Progenitor cell of endocrine pancreas (in vitro differentiated cells): Measurements from ENCODE around the gene GFOD2. TPM values are rescaled to one million over a fixed set of nuclear protein-coding genes. Genes with fewer than 3 reads are reported as not detected.

ENCODE experiments used
- DNase-seq: peaks from one replicate; pipeline ENCODE4 v3.0.0; 2021; ENCODE audit warnings: low spot score; ENCODE audit not compliant: unreplicated experiment
- H3K27ac Mint-ChIP-seq: 2 replicates; pipeline ENCODE4 v1.8.0; 2021; ENCODE audit warnings: mild to moderate bottlenecking, moderate library complexity, mixed read lengths
- H3K27me3 Mint-ChIP-seq: 2 replicates; pipeline ENCODE4 v1.8.0; 2021; ENCODE audit warnings: mixed read lengths
- H3K36me3 Mint-ChIP-seq: 2 replicates; pipeline ENCODE4 v1.8.0; 2022; ENCODE audit warnings: mixed read lengths; ENCODE audit not compliant: insufficient read depth
- H3K4me1 Mint-ChIP-seq: 2 replicates; pipeline ENCODE4 v1.8.0; 2021; ENCODE audit warnings: low read depth, mixed read lengths
- H3K4me3 Mint-ChIP-seq: 2 replicates; pipeline ENCODE4 v1.8.0; 2021; ENCODE audit warnings: low read depth, mild to moderate bottlenecking, moderate library complexity, mixed read lengths
- H3K9me3 Mint-ChIP-seq: 2 replicates; pipeline ENCODE4 v1.8.0; 2021; ENCODE audit warnings: low read depth, mixed read lengths
- CTCF ChIP-seq: fragments of 200-600 bp; sonication (generic); IDR thresholded peaks from one replicate; pipeline ENCODE4 v1.5.0; 2021; ENCODE audit warnings: antibody characterized with exemption, mild to moderate bottlenecking; ENCODE audit not compliant: unreplicated experiment
- total RNA-seq: library from RNA; stranded (reverse); gene quantifications from 2 replicates; pipeline ENCODE4 v1.2.1, GENCODE V29; 2021

GFOD2 gene
- total RNA-seq, 1 donor from 2014 or later, result 38.8 TPM

GRCh38 chr16:67707210-67707609 is 11.9 kb downstream of the GFOD2 start:
- Mint-ChIP-seq H3K4me1 (peaks cover 4% of the 10 kb centered on the region), H3K27ac (no peak overlapping the region), H3K36me3 (peaks cover 9% of the 10 kb centered on the region), H3K9me3 (no peaks in the 10 kb centered on the region), H3K4me3 (no peak overlapping the region), H3K27me3 (no peaks in the 10 kb centered on the region)
- no peak for TF ChIP-seq CTCF
- no peak for DNase-seq

GRCh38 chr16:67704110-67704509 is 15.0 kb downstream of the GFOD2 start:
- Mint-ChIP-seq H3K4me3 (no peak overlapping the region), H3K27ac (no peak overlapping the region), H3K4me1 (no peaks in the 10 kb centered on the region), H3K27me3 (no peaks in the 10 kb centered on the region), H3K9me3 (no peaks in the 10 kb centered on the region), H3K36me3 (peaks cover 1% of the 10 kb centered on the region)
- no peak for DNase-seq
- no peak for TF ChIP-seq CTCF

- no peak for DNase-seq
- H3K27ac Mint-ChIP-seq, result no peak overlapping the region
- no peak overlapping the region for H3K4me3 Mint-ChIP-seq
- H3K9me3 Mint-ChIP-seq, result no peaks in the 10 kb centered on the region
- H3K36me3 Mint-ChIP-seq, result peaks cover 4% of the 10 kb centered on the region
- no peak for TF ChIP-seq CTCF
- no peaks in the 10 kb centered on the region for H3K4me1 Mint-ChIP-seq
- no peaks in the 10 kb centered on the region for H3K27me3 Mint-ChIP-seq
Observed at GRCh38 chr16:67703626-67704025, 15.5 kb downstream of the GFOD2 start.

- Mint-ChIP-seq H3K9me3 (no peaks in the 10 kb centered on the region), H3K27me3 (no peaks in the 10 kb centered on the region), H3K4me1 (no peaks in the 10 kb centered on the region), H3K27ac (no peak overlapping the region), H3K36me3 (peaks cover 5% of the 10 kb centered on the region), H3K4me3 (no peak overlapping the region)
- no peak for TF ChIP-seq CTCF
- DNase-seq, result no peak
Observed at GRCh38 chr16:67702130-67702529, 17.0 kb downstream of the GFOD2 start.

GRCh38 chr16:67701420-67701819 is 17.7 kb downstream of the GFOD2 start:
- no peak overlapping the region for H3K27ac Mint-ChIP-seq

More at GRCh38 chr16:67701420-67701819, 17.7 kb downstream of the GFOD2 start:
- Mint-ChIP-seq H3K27me3 (no peaks in the 10 kb centered on the region), H3K4me1 (no peaks in the 10 kb centered on the region), H3K9me3 (no peaks in the 10 kb centered on the region), H3K4me3 (no peak overlapping the region), H3K36me3 (peaks cover 4% of the 10 kb centered on the region)
- no peak for TF ChIP-seq CTCF
- no peak for DNase-seq
